ENCODE results near the gene ACTL10. TPM values are rescaled to one million over a fixed set of nuclear protein-coding genes. Genes with fewer than 3 reads are reported as not detected.

The ACTL10 gene
- total RNA-seq, 1 experiment from 2014 or later, result 0.46 TPM

GRCh38 chr20:33693741-33694638 lies 27.2 kb downstream of the ACTL10 start:
- Histone ChIP-seq H3K4me2 (ENCODE audit: insufficient read depth, insufficient read length, low read length) (no peak overlapping the region), H2AFZ (ENCODE audit: low read length) (no peak overlapping the region), H3K27ac (ENCODE audit: insufficient read length, low read depth, low read length) (no peak overlapping the region)

More at GRCh38 chr20:33693741-33694638, 27.2 kb downstream of the ACTL10 start:
- H3K27me3 ChIP-seq (ENCODE audit: insufficient read depth, low read length), result no peaks in the 10 kb centered on the region
- no peak overlapping the region for H3K4ac ChIP-seq (ENCODE audit: low read depth, low read length)
- H3K56ac ChIP-seq (ENCODE audit: insufficient read length, low read depth, low read length), result no peak overlapping the region
- WGBS (ENCODE audit: extremely low coverage, insufficient read length, low lambda C conversion rate), result no CpG with 5 or more reads among the region's 17 CpGs
- no peak overlapping the region for H3K4me3 Mint-ChIP-seq
- no peaks in the 10 kb centered on the region for H3K79me2 ChIP-seq (ENCODE audit: insufficient read depth, low read length)
- H2BK20ac ChIP-seq (ENCODE audit: low read depth, low read length, poor library complexity, severe bottlenecking), result no peak overlapping the region
- no peak overlapping the region for H3T11ph ChIP-seq (ENCODE audit: low read length)
- H3K14ac ChIP-seq (ENCODE audit: insufficient read depth, low read length), result no peak overlapping the region
- H4K5ac ChIP-seq (ENCODE audit: insufficient read length, low read depth, low read length), result no peak overlapping the region
- H3K9me3 ChIP-seq (ENCODE audit: control insufficient read depth, low read depth, low read length), result no peaks in the 10 kb centered on the region
- no peak overlapping the region for H2BK5ac ChIP-seq (ENCODE audit: insufficient read length, low read length)
- H3K27ac Mint-ChIP-seq, result peak overlapping the region in 2 of 3 experiments; percentile 53 to 84; a peak in 4 of 7 replicates
- no peak overlapping the region for H3K18ac ChIP-seq (ENCODE audit: insufficient read length, low read depth, low read length)
- H3K36me3 Mint-ChIP-seq (ENCODE audit: insufficient read depth in 1 of 3, low read depth in 3 of 3), result peaks cover 5 to 8% (median 5%) of the 10 kb centered on the region in 3 experiments; a peak in 5 of 7 replicates
- H3K27me3 Mint-ChIP-seq (ENCODE audit: low read depth), result peaks cover 47% of the 10 kb centered on the region
- no peak overlapping the region for H2AK5ac ChIP-seq (ENCODE audit: insufficient read length, low read length)
- peaks cover 8 to 12% of the 10 kb centered on the region in 2 experiments for H3K9me3 Mint-ChIP-seq
- no peak overlapping the region for H2BK15ac ChIP-seq (ENCODE audit: low read depth, low read length)
- H4K20me1 ChIP-seq (ENCODE audit: control insufficient read depth, insufficient read depth, insufficient read length), result no peaks in the 10 kb centered on the region
- H3K79me1 ChIP-seq (ENCODE audit: insufficient read depth, low read depth, low read length, poor library complexity, severe bottlenecking), result no peaks in the 10 kb centered on the region
- no peak overlapping the region for H2BK120ac ChIP-seq (ENCODE audit: low read depth, low read length, poor library complexity, severe bottlenecking)
- no peak overlapping the region for H3K9ac ChIP-seq (ENCODE audit: extremely low read depth, insufficient read length, low read length)
- TF ChIP-seq CTCF (conservative IDR thresholded peaks at IDR 0.05), result peak; percentile 35; the same call in 2 of the 3 replicates
- peaks cover 24 to 25% of the 10 kb centered on the region in 2 experiments for H3K4me1 Mint-ChIP-seq
- H4K8ac ChIP-seq (replicated peaks; ENCODE audit: insufficient read length, low read depth, low read length), result no peak overlapping the region
- no peaks in the 10 kb centered on the region for H3K4me1 ChIP-seq (ENCODE audit: insufficient read depth, low read length)
- no peak overlapping the region for H2BK12ac ChIP-seq (ENCODE audit: insufficient read length, low read depth, low read length)
- H3K23me2 ChIP-seq (ENCODE audit: insufficient read length, low read depth, low read length, poor library complexity, severe bottlenecking), result no peaks in the 10 kb centered on the region
- no peak overlapping the region for H4K91ac ChIP-seq (ENCODE audit: insufficient read length, low read depth, low read length)
- no peak overlapping the region for H3K23ac ChIP-seq (ENCODE audit: insufficient read length, low read depth, low read length)
- no peak for DNase-seq

Data from H9 (cell line).